Measurements from ENCODE around the gene ACSBG1. TPM values are rescaled to one million over a fixed set of nuclear protein-coding genes. Genes with fewer than 3 reads are reported as not detected.

Gene ACSBG1
- total RNA-seq, 4 donors from 2014 or later = 0.67 to 6.4 (median 1.9) TPM

DNA sequence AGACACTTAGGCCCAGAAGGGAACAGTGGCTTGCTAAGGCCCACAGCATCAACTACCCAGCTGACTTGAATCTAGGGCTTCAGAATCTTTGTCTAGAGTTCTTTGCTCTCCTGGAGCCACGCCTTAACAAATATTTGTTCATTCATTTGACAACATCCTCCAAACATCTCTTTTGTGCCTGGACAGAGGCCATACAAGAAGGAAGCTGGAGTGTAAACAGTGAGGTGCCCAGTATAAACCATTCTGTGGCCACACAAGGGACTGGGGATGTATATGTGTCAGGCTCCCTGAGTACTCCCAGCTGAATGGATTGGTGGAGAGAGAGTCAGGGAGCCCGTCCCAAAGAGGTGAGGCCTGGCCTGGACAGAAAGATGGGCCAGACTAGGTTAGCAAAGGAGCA, 106.5 kb downstream of the ACSBG1 start:
- TF ChIP-seq POLR2A (IDR thresholded peaks at IDR 0.05) = no peak
- TF ChIP-seq, protein P1, sequence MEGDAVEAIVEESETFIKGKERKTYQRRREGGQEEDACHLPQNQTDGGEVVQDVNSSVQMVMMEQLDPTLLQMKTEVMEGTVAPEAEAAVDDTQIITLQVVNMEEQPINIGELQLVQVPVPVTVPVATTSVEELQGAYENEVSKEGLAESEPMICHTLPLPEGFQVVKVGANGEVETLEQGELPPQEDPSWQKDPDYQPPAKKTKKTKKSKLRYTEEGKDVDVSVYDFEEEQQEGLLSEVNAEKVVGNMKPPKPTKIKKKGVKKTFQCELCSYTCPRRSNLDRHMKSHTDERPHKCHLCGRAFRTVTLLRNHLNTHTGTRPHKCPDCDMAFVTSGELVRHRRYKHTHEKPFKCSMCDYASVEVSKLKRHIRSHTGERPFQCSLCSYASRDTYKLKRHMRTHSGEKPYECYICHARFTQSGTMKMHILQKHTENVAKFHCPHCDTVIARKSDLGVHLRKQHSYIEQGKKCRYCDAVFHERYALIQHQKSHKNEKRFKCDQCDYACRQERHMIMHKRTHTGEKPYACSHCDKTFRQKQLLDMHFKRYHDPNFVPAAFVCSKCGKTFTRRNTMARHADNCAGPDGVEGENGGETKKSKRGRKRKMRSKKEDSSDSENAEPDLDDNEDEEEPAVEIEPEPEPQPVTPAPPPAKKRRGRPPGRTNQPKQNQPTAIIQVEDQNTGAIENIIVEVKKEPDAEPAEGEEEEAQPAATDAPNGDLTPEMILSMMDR (IDR thresholded peaks at IDR 0.05) = no peak
- TF ChIP-seq EP300 (IDR thresholded peaks at IDR 0.05) = no peak
- TF ChIP-seq POLR2AphosphoS5 (IDR thresholded peaks at IDR 0.05) = no peak
- no peak overlapping the region for H3K27ac ChIP-seq
- 89% methylated on average over 1 of the region's 2 CpGs; no CpG with 5 or more reads in 1 of the 2 donors for WGBS, 2 donors (ENCODE audit: low coverage in 1 of 2)
- no peaks in the 10 kb centered on the region for H3K27me3 ChIP-seq
- H3K4me3 ChIP-seq = no peak overlapping the region
- no peak for ATAC-seq
- no peaks in the 10 kb centered on the region for H3K36me3 ChIP-seq
- peaks cover 0 to 21% (median 0%) of the 10 kb centered on the region in 3 donors for H3K4me1 ChIP-seq
- no peaks in the 10 kb centered on the region for H3K9me3 ChIP-seq

DNA sequence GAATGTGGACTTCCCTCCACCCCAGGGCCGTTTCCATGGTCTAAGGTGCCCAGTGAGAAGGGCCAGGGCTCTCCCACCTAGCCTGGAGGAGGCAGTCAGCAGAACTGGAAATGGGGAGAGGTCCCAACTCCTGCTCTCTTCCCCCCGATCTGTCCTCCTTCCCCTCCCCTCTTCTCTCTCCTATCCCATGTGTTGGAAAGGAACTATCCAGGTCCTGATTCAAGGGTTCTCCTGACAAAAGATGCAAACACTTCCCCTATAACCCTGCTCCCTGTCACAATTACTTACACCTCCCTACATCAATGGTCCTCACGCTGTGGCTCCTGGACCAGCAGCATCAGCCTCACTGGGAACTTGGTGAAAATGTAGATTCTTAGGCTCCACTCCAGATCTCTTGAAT, 109.1 kb downstream of the ACSBG1 start:
- WGBS, 2 donors (ENCODE audit: low coverage in 1 of 2) = 70 to 81% methylated on average over 2 to 3 of the region's 3 CpGs
- no peak for TF ChIP-seq EP300 (IDR thresholded peaks at IDR 0.05)
- TF ChIP-seq, protein P1 (IDR thresholded peaks at IDR 0.05) = no peak
- TF ChIP-seq POLR2A (IDR thresholded peaks at IDR 0.05) = no peak
- no peak for TF ChIP-seq POLR2AphosphoS5 (IDR thresholded peaks at IDR 0.05)

DNA sequence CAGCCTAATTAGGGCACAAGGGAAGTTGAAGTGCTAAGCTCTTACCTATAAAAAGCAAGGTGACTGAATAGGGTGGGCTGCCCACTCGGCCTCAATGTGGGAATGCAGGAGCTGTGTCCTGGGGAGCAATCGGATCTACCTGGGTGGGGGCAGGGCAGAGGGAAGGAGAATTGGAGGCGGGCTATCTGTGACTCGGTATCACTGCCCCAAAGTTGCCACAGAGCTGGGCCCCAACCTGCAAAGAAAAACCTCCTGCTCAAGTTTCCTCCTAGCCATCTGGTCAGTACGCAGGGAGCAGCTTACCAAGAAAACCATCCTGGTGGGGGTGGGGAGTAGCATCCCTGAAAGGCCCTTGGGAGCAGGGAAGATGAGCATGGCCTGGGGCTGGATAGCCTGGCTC, 113.8 kb downstream of the ACSBG1 start:
- WGBS, 2 donors (ENCODE audit: low coverage in 1 of 2) = 83 to 91% methylated on average over 2 to 4 of the region's 5 CpGs
- TF ChIP-seq, protein P1 (IDR thresholded peaks at IDR 0.05) = no peak
- TF ChIP-seq EP300 (IDR thresholded peaks at IDR 0.05) = no peak
- TF ChIP-seq POLR2A (IDR thresholded peaks at IDR 0.05) = no peak
- TF ChIP-seq POLR2AphosphoS5 (IDR thresholded peaks at IDR 0.05) = no peak
- Histone ChIP-seq H3K4me3 (no peak overlapping the region), H3K36me3 (no peaks in the 10 kb centered on the region), H3K27ac (no peak overlapping the region), H3K27me3 (no peaks in the 10 kb centered on the region), H3K9me3 (no peaks in the 10 kb centered on the region), H3K4me1 (no peaks in the 10 kb centered on the region)
- no peak for ATAC-seq

More for the DNA sequence above, 109.1 kb downstream of the ACSBG1 start:
- Histone ChIP-seq H3K4me1 (peaks cover 0 to under 1% (median 0%) of the 10 kb centered on the region in 3 donors), H3K27me3 (no peaks in the 10 kb centered on the region), H3K36me3 (no peaks in the 10 kb centered on the region), H3K9me3 (no peaks in the 10 kb centered on the region), H3K27ac (no peak overlapping the region), H3K4me3 (no peak overlapping the region)
- no peak for ATAC-seq

Other genes with a start within 250 kb of the ACSBG1 start
- 10 to 100 TPM; 36.9 to 51.7 (median 46.5) TPM for gene TBC1D2B, start 156.9 kb downstream of the ACSBG1 start, total RNA-seq
- gene SH2D7, start 142.0 kb downstream of the ACSBG1 start, total RNA-seq = not detected
- 10 to 100 TPM in 2 of 4 donors, 1 to 10 TPM in 2; 3.0 to 17.4 (median 8.8) TPM for gene CIB2, start 103.1 kb downstream of the ACSBG1 start, total RNA-seq
- 100 to 1,000 TPM in 2 of 4 donors, 10 to 100 TPM in 2; 81.1 to 129 (median 97.0) TPM for gene IDH3A, start 85.2 kb downstream of the ACSBG1 start, total RNA-seq
- gene DNAJA4, start 30.0 kb upstream of the ACSBG1 start, total RNA-seq = 10 to 100 TPM in 3 of 4 donors, 1 to 10 TPM in 1; 9.9 to 33.9 (median 24.5) TPM
- gene SKIC8, start 65.0 kb upstream of the ACSBG1 start, total RNA-seq = 10 to 100 TPM; 31.1 to 59.0 (median 44.4) TPM
- 1 to 10 TPM in 2 of 4 donors, under 1 TPM in 1, not detected in 1; 0.50 to 5.3 (median 3.6) TPM for gene CRABP1, start 105.8 kb upstream of the ACSBG1 start, total RNA-seq
- 10 to 100 TPM; 16.9 to 33.5 (median 25.9) TPM for gene IREB2, start 203.7 kb upstream of the ACSBG1 start, total RNA-seq

Data from gastroesophageal sphincter (tissue), 4 donors.